Central memory CD8-positive, alpha-beta T cell (primary cell): Measurements from ENCODE around the gene PSMG4.

Experiments used
- ATAC-seq: fragments of 150-1000 bp; cut with Tn5 transposase; replicated peaks from 2 replicates; pipeline ENCODE4 v1.10.0; 2022; ENCODE audit warnings: mild to moderate bottlenecking, moderate FRiP score, moderate number of reproducible peaks; ENCODE audit not compliant: poor library complexity, severe bottlenecking; ENCODE audit errors: extremely low read depth
- DNase-seq, 2 donors: peaks; one replicate each; pipeline ENCODE4 v3.0.0; 2021; ENCODE audit warnings: low spot score in 2 of 2
- H3K27ac Mint-ChIP-seq: one replicate; pipeline ENCODE4 v1.8.0; 2022; ENCODE audit warnings: low read depth, mild to moderate bottlenecking, moderate library complexity, mixed read lengths
- H3K27me3 Mint-ChIP-seq: one replicate; pipeline ENCODE4 v1.8.0; 2022; ENCODE audit warnings: mixed read lengths
- H3K36me3 Mint-ChIP-seq: one replicate; pipeline ENCODE4 v1.8.0; 2022; ENCODE audit warnings: mild to moderate bottlenecking, moderate library complexity, mixed read lengths; ENCODE audit not compliant: insufficient read depth
- H3K4me1 Mint-ChIP-seq: one replicate; pipeline ENCODE4 v1.8.0; 2022; ENCODE audit warnings: mixed read lengths
- H3K4me3 Mint-ChIP-seq: one replicate; pipeline ENCODE4 v1.8.0; 2022; ENCODE audit warnings: mild to moderate bottlenecking, moderate library complexity, mixed read lengths
- H3K9me3 Mint-ChIP-seq: one replicate; pipeline ENCODE4 v1.8.0; 2022; ENCODE audit warnings: mixed read lengths

PSMG4 gene

DNA sequence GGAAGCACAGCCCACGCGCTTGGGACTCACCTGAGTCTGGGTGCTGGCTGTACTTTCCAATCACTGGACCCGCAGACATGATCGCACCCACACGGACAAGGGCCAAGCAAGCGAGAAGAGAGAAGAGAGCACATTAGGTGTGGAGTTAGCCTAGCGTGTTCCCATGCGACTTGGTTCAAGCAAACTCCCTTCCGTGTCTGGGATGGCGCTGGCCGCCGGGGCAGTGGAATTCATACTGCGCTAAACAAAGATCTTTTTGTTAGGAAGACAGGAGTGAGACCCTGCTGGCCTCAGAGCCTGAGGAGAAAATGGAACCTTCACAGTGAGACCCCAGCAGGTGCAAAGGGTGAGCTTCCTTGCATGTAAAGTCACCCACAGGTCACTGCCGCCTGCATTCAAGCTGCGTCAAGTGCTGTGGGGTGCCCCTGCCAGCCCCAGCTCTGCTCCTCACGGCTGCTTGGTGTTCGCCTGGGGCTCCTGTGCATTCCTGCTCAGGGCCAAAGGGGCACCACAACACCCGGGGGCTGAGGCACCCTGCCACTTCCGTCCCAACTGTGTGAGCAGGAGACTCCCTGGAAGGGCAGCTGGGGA, 26.4 kb downstream of the PSMG4 start:
- H3K36me3 Mint-ChIP-seq, result no peaks in the 10 kb centered on the region
- DNase-seq (no peak), ATAC-seq (no peak)
- no peak overlapping the region for H3K4me3 Mint-ChIP-seq
- no peaks in the 10 kb centered on the region for H3K27me3 Mint-ChIP-seq
- no peaks in the 10 kb centered on the region for H3K4me1 Mint-ChIP-seq
- H3K9me3 Mint-ChIP-seq, result no peaks in the 10 kb centered on the region
- H3K27ac Mint-ChIP-seq, result no peak overlapping the region

DNA sequence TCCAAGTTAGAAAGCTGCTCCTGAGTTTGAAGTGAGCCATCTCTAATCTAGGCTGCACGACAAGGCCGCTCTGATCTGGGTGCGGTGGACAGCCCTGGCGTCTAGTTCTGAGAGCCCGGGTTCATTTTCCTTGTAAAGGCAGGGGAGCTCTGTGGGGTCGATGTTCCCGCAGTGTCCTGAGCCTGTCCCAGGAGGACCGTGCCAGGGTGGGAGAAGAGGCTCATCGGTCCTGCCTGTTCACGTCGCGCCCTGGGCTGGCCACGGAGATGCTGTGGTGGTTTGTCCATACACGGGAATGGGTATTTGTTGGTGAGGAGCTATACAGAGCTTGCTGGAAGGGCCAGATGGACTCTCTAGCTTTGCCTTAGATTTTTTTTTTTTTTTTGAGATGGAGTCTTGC, 27.0 kb downstream of the PSMG4 start:
- Mint-ChIP-seq H3K36me3 (no peaks in the 10 kb centered on the region), H3K27me3 (no peaks in the 10 kb centered on the region), H3K27ac (no peak overlapping the region), H3K4me1 (no peaks in the 10 kb centered on the region), H3K4me3 (no peak overlapping the region), H3K9me3 (no peaks in the 10 kb centered on the region)
- ATAC-seq (no peak), DNase-seq (no peak)

DNA sequence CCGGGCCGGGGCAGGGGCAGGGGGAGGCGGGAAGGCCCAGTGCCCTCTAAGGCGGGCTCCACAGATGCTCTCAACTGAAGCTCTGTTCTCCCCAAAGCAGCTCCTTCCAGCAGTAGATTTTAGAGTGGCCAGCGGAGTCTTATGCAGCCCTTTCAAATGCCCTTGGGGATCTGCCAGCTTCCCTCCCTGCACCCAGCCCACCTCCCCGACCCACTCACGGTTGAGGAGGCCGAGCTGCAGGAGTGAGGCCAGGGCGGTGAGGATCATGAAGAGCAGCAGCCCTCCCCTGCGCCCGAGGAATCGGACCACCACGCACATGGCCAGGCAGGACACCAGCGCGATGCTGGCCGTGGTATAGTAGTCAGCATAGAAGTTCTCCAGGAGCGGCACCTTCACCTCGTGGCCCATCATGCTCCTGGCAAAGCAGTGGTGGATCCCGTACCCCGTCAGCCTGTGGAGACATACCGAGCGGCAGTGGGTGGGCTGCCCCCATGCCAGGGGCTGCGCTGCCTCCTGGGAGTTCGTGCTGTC, 28.0 kb downstream of the PSMG4 start:
- no peak overlapping the region for H3K27ac Mint-ChIP-seq
- no peaks in the 10 kb centered on the region for H3K4me1 Mint-ChIP-seq
- H3K27me3 Mint-ChIP-seq, result no peaks in the 10 kb centered on the region
- H3K9me3 Mint-ChIP-seq, result no peaks in the 10 kb centered on the region
- no peaks in the 10 kb centered on the region for H3K36me3 Mint-ChIP-seq
- DNase-seq (no peak), ATAC-seq (no peak)
- no peak overlapping the region for H3K4me3 Mint-ChIP-seq

GRCh38 chr6:3287308-3287707, 28.6 kb downstream of the PSMG4 start:
- H3K36me3 Mint-ChIP-seq, result no peaks in the 10 kb centered on the region
- no peak overlapping the region for H3K27ac Mint-ChIP-seq
- no peaks in the 10 kb centered on the region for H3K9me3 Mint-ChIP-seq
- H3K27me3 Mint-ChIP-seq, result no peaks in the 10 kb centered on the region
- ATAC-seq (no peak), DNase-seq (no peak)
- no peaks in the 10 kb centered on the region for H3K4me1 Mint-ChIP-seq
- no peak overlapping the region for H3K4me3 Mint-ChIP-seq

GRCh38 chr6:3287976-3288707, 29.4 kb downstream of the PSMG4 start:
- no peak for ATAC-seq
- DNase-seq, result no peak
- Mint-ChIP-seq H3K27me3 (peaks cover 7% of the 10 kb centered on the region), H3K4me3 (no peak overlapping the region), H3K36me3 (no peaks in the 10 kb centered on the region), H3K4me1 (no peaks in the 10 kb centered on the region), H3K9me3 (no peaks in the 10 kb centered on the region), H3K27ac (no peak overlapping the region)

DNA sequence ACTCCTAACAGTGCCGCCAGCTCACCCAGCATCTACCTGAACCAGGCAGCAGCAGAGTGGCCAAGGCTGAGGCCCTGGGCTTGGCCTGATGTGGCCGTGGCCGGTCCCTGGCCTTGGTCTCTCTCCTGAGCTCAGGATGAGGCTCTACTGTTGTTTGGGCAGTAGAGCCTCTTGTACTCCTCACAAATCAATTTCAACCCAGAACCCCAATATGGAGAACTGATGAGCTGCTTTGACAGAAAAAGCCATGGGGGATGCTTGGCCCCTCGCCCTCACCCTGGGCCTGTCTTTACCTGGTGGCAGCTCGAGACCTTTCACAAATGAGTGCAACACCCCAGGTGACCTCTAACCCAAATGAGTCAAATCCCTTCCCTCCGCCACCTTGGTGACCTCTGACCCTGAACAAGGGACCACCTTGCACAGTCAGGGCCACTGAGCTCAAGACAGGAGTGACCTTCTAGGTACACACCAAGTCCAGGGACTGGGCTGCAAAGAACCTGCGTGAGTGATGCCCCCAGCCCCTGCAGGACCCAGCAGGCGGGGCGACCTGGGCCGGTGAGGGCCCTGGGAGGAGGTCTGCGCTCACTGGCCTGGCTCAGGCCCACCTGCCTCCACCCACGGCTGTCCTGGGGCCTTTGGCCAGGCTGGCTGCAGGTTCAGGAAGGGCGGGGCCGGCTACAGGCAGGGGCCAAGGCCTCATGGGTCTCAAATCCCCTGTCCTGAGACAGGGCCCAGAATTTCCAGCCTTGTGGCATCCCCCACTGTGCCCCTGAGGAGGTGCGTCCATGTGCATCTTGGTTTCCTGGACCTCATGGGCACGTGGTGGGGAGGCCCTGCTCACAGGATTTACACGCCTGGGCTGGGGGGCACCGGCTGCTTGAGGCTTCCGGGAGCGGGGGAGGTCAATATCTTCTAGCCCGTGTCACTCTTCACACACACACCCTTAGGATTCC, 30.2 kb downstream of the PSMG4 start:
- H3K27ac Mint-ChIP-seq, result no peak overlapping the region
- H3K4me3 Mint-ChIP-seq, result no peak overlapping the region
- H3K4me1 Mint-ChIP-seq, result no peaks in the 10 kb centered on the region
- H3K36me3 Mint-ChIP-seq, result no peaks in the 10 kb centered on the region
- H3K9me3 Mint-ChIP-seq, result no peaks in the 10 kb centered on the region
- peaks cover 12% of the 10 kb centered on the region for H3K27me3 Mint-ChIP-seq
- DNase-seq (no peak), ATAC-seq (no peak)

GRCh38 chr6:3289664-3290055, 30.9 kb downstream of the PSMG4 start:
- Mint-ChIP-seq H3K4me1 (no peaks in the 10 kb centered on the region), H3K27me3 (peaks cover 19% of the 10 kb centered on the region), H3K9me3 (no peaks in the 10 kb centered on the region), H3K4me3 (no peak overlapping the region), H3K36me3 (no peaks in the 10 kb centered on the region), H3K27ac (no peak overlapping the region)
- no peak for ATAC-seq
- no peak for DNase-seq

GRCh38 chr6:3290149-3290930, 31.6 kb downstream of the PSMG4 start:
- H3K4me1 Mint-ChIP-seq, result no peaks in the 10 kb centered on the region
- ATAC-seq, result no peak

DNA sequence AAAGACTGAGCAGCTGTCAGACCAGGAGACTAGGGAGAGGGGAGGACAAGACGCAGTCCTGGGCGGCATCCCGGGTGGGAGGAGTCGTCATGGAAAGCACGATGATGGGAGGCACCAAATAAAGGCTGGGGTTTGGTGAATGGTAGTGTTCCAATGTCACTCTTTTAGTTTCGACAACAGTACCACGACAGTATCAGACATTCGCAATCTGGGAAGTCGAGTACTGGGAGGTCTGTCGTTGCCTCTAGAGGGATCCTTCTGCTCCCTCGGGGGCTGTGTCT, 32.1 kb downstream of the PSMG4 start:
- Mint-ChIP-seq H3K4me3 (no peak overlapping the region), H3K4me1 (no peaks in the 10 kb centered on the region), H3K27me3 (peaks cover 31% of the 10 kb centered on the region), H3K27ac (no peak overlapping the region), H3K36me3 (no peaks in the 10 kb centered on the region), H3K9me3 (no peaks in the 10 kb centered on the region)
- ATAC-seq (no peak), DNase-seq (no peak)

More at GRCh38 chr6:3290149-3290930, 31.6 kb downstream of the PSMG4 start:
- H3K36me3 Mint-ChIP-seq, result no peaks in the 10 kb centered on the region
- no peaks in the 10 kb centered on the region for H3K9me3 Mint-ChIP-seq
- H3K27me3 Mint-ChIP-seq, result peaks cover 26% of the 10 kb centered on the region
- DNase-seq, result no peak
- H3K27ac Mint-ChIP-seq, result no peak overlapping the region
- no peak overlapping the region for H3K4me3 Mint-ChIP-seq

- DNase-seq (no peak), ATAC-seq (no peak)
- H3K9me3 Mint-ChIP-seq, result no peaks in the 10 kb centered on the region
- no peak overlapping the region for H3K27ac Mint-ChIP-seq
- no peak overlapping the region for H3K4me3 Mint-ChIP-seq
- peaks cover 34% of the 10 kb centered on the region for H3K27me3 Mint-ChIP-seq
- no peaks in the 10 kb centered on the region for H3K36me3 Mint-ChIP-seq
- no peaks in the 10 kb centered on the region for H3K4me1 Mint-ChIP-seq
Observed at GRCh38 chr6:3291346-3291745, 32.6 kb downstream of the PSMG4 start.

GRCh38 chr6:3291987-3292386, 33.2 kb downstream of the PSMG4 start:
- no peaks in the 10 kb centered on the region for H3K36me3 Mint-ChIP-seq
- H3K27ac Mint-ChIP-seq, result no peak overlapping the region
- DNase-seq, result no peak
- ATAC-seq, result no peak
- H3K27me3 Mint-ChIP-seq, result peaks cover 41% of the 10 kb centered on the region
- H3K4me1 Mint-ChIP-seq, result no peaks in the 10 kb centered on the region
- H3K4me3 Mint-ChIP-seq, result no peak overlapping the region
- no peaks in the 10 kb centered on the region for H3K9me3 Mint-ChIP-seq

DNA sequence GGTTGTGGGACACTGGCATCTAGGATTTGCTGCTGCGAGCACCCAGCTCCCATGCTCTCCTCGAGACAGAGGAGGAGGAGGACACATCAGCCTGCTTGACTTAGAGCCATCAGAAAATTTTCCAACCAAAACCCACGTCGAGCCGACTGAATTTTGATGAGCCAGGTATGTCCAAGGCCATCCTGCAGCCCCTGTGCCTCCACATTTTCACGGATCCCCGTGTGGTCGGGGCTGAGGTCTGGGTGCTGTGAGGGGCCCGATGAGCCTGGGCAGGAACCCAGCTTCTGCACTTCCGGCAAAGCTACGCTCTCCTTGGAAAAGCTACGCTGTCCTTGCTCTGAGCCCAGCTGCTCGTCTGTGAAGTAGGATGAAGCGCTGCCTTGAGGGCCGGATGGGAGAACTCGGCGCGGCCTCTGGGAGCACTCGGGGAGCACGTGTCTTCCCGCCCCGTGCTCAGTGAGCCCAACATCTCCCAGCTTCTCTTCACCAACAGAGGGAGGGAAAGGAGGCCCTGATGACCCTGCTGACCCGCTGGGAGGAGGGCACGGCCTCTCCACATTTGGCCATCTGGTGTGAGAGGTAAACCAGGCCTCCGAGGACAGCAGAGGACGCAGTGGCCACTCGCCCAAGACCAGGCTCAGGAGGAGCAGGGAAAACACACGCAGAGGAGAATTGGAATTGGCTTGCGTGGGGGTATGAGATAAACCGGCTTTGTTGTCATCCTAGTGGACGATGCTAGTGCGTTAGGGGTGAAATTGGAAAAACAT, 33.9 kb downstream of the PSMG4 start:
- Mint-ChIP-seq H3K4me3 (no peak overlapping the region), H3K27me3 (peaks cover 47% of the 10 kb centered on the region), H3K36me3 (no peaks in the 10 kb centered on the region), H3K9me3 (no peaks in the 10 kb centered on the region), H3K4me1 (no peaks in the 10 kb centered on the region), H3K27ac (no peak overlapping the region)
- ATAC-seq, result no peak
- DNase-seq, result no peak
